DMS 273 treated with DMSO at 0.1 percent for 48 hours (cell line): Measurements from ENCODE around the gene MAGI2.
"Not testable (repeated sequence)": the region's sequence is repeated elsewhere in the genome, so short reads cannot be mapped to it uniquely, and the experiment has no call there.

ENCODE experiments used
- DNase-seq: peaks from one replicate; lab custom pipeline; 2025; lab: John Stamatoyannopoulos, UW

The MAGI2 gene

GRCh38 chr7:79451580-79451979 lies 1.9 kb downstream of the MAGI2 start:
- no peak for DNase-seq

- not testable (repeated sequence) for DNase-seq
These were observed 10.7 kb downstream of the MAGI2 start for GRCh38 chr7:79442766-79443165.

GRCh38 chr7:79436378-79436777 lies 17.1 kb downstream of the MAGI2 start:
- no peak for DNase-seq

- no peak for DNase-seq
These were observed 18.6 kb downstream of the MAGI2 start for GRCh38 chr7:79434867-79435266.

GRCh38 chr7:79434098-79434497 lies 19.4 kb downstream of the MAGI2 start:
- DNase-seq = no peak

GRCh38 chr7:79430391-79430790 lies 23.1 kb downstream of the MAGI2 start:
- DNase-seq = no peak

- DNase-seq = no peak
These were observed 27.8 kb downstream of the MAGI2 start for GRCh38 chr7:79425665-79426064.

- DNase-seq = no peak
These were observed 31.7 kb downstream of the MAGI2 start for GRCh38 chr7:79421751-79422150.

- DNase-seq = no peak
These were observed 33.0 kb downstream of the MAGI2 start for GRCh38 chr7:79420464-79420863.

- no peak for DNase-seq
These were observed 38.6 kb downstream of the MAGI2 start for GRCh38 chr7:79414910-79415309.

GRCh38 chr7:79412915-79413314 lies 40.6 kb downstream of the MAGI2 start:
- no peak for DNase-seq

- DNase-seq = no peak
These were observed 41.0 kb downstream of the MAGI2 start for GRCh38 chr7:79412438-79412837.

- DNase-seq = no peak
These were observed 43.1 kb downstream of the MAGI2 start for GRCh38 chr7:79410345-79410744.

- DNase-seq = no peak
These were observed 46.1 kb downstream of the MAGI2 start for GRCh38 chr7:79407351-79407750.

- DNase-seq = no peak
These were observed 47.1 kb downstream of the MAGI2 start for GRCh38 chr7:79406371-79406770.

GRCh38 chr7:79405368-79405767 lies 48.1 kb downstream of the MAGI2 start:
- DNase-seq = no peak

- DNase-seq = no peak
These were observed 49.6 kb downstream of the MAGI2 start for GRCh38 chr7:79403879-79404278.

GRCh38 chr7:79403451-79403850 lies 50.0 kb downstream of the MAGI2 start:
- DNase-seq = no peak

- DNase-seq = no peak
These were observed 52.2 kb downstream of the MAGI2 start for GRCh38 chr7:79401254-79401653.

- no peak for DNase-seq
These were observed 53.2 kb downstream of the MAGI2 start for GRCh38 chr7:79400222-79400621.

- no peak for DNase-seq
These were observed 55.2 kb downstream of the MAGI2 start for GRCh38 chr7:79398138-79398749.

- no peak for DNase-seq
These were observed 66.6 kb downstream of the MAGI2 start for GRCh38 chr7:79386688-79387422.

- no peak for DNase-seq
These were observed 71.5 kb downstream of the MAGI2 start for GRCh38 chr7:79381921-79382320.

- DNase-seq = no peak
These were observed 76.4 kb downstream of the MAGI2 start for GRCh38 chr7:79377097-79377496.
